H9 (cell line): ENCODE data around the gene LRIG3. TPM values are rescaled to one million over a fixed set of nuclear protein-coding genes. Genes with fewer than 3 reads are reported as not detected.

Experiments
- DNase-seq: peaks from one replicate; pipeline ENCODE4 v3.0.0-alpha.2; 2017
- H2AFZ ChIP-seq: one replicate; pipeline ENCODE4 v1.6.1; 2013; ENCODE audit warnings: mild to moderate bottlenecking, low read length, control low read depth, moderate library complexity
- H2AK5ac ChIP-seq: 2 replicates; pipeline ENCODE4 v1.6.1; 2013; ENCODE audit warnings: low read length, control low read depth, mixed read lengths; ENCODE audit not compliant: insufficient read length
- H2BK120ac ChIP-seq: one replicate; pipeline ENCODE4 v1.6.1; 2013; ENCODE audit warnings: low read depth, mild to moderate bottlenecking, low read length, control low read depth, inconsistent platforms; ENCODE audit not compliant: poor library complexity, severe bottlenecking
- H2BK12ac ChIP-seq: 2 replicates; pipeline ENCODE4 v1.6.1; 2013; ENCODE audit warnings: low read length, control low read depth, mixed read lengths, low read depth; ENCODE audit not compliant: insufficient read length
- H2BK15ac ChIP-seq: 2 replicates; pipeline ENCODE4 v1.6.1; 2013; ENCODE audit warnings: low read depth, low read length, control low read depth
- H2BK20ac ChIP-seq: one replicate; pipeline ENCODE4 v1.6.1; 2013; ENCODE audit warnings: low read depth, mild to moderate bottlenecking, low read length, control low read depth, inconsistent platforms; ENCODE audit not compliant: poor library complexity, severe bottlenecking
- H2BK5ac ChIP-seq: 2 replicates; pipeline ENCODE4 v1.6.1; 2013; ENCODE audit warnings: low read length, control low read depth, mixed read lengths; ENCODE audit not compliant: insufficient read length
- H3K14ac ChIP-seq: 2 replicates; pipeline ENCODE4 v1.6.1; 2013; ENCODE audit warnings: low read length, control low read depth; ENCODE audit not compliant: insufficient read depth
- H3K18ac ChIP-seq: 2 replicates; pipeline ENCODE4 v1.6.1; 2013; ENCODE audit warnings: low read depth, mild to moderate bottlenecking, mixed read lengths, low read length, control low read depth; ENCODE audit not compliant: insufficient read length
- H3K23ac ChIP-seq: 2 replicates; pipeline ENCODE4 v1.6.1; 2013; ENCODE audit warnings: low read length, control low read depth, mixed read lengths, low read depth; ENCODE audit not compliant: insufficient read length
- H3K23me2 ChIP-seq: 2 replicates; pipeline ENCODE4 v1.6.1; 2013; ENCODE audit warnings: low read depth, mild to moderate bottlenecking, mixed read lengths, low read length, control low read depth; ENCODE audit not compliant: insufficient read length, poor library complexity, severe bottlenecking
- H3K27ac ChIP-seq: 2 replicates; pipeline ENCODE4 v1.5.1; 2013; ENCODE audit warnings: low read length, control low read depth, mixed read lengths, low read depth; ENCODE audit not compliant: insufficient read length
- H3K27me3 ChIP-seq: 2 replicates; pipeline ENCODE4 v1.6.1; 2013; ENCODE audit warnings: low read length, control low read depth, inconsistent platforms; ENCODE audit not compliant: insufficient read depth
- H3K4ac ChIP-seq: 2 replicates; pipeline ENCODE4 v1.6.1; 2013; ENCODE audit warnings: low read depth, mild to moderate bottlenecking, control low read depth, inconsistent platforms, low read length, moderate library complexity
- H3K4me1 ChIP-seq: 2 replicates; pipeline ENCODE4 v1.6.1; 2013; ENCODE audit warnings: low read length, control low read depth, inconsistent platforms; ENCODE audit not compliant: insufficient read depth
- H3K4me2 ChIP-seq: 2 replicates; pipeline ENCODE4 v1.6.1; 2013; ENCODE audit warnings: low read length, control low read depth, mixed read lengths; ENCODE audit not compliant: insufficient read length, insufficient read depth
- H3K56ac ChIP-seq: 2 replicates; pipeline ENCODE4 v1.6.1; 2013; ENCODE audit warnings: low read depth, mild to moderate bottlenecking, mixed read lengths, low read length, control low read depth; ENCODE audit not compliant: insufficient read length
- H3K79me1 ChIP-seq: 2 replicates; pipeline ENCODE4 v1.6.1; 2013; ENCODE audit warnings: low read depth, mild to moderate bottlenecking, moderate library complexity, low read length, control low read depth, inconsistent platforms; ENCODE audit not compliant: insufficient read depth, poor library complexity, severe bottlenecking
- H3K79me2 ChIP-seq: 2 replicates; pipeline ENCODE4 v1.6.1; 2013; ENCODE audit warnings: low read length, control low read depth, inconsistent platforms; ENCODE audit not compliant: insufficient read depth
- H3K9ac ChIP-seq: 2 replicates; pipeline ENCODE4 v1.6.1; 2013; ENCODE audit warnings: low read length, control low read depth, mixed read lengths; ENCODE audit not compliant: insufficient read length; ENCODE audit errors: extremely low read depth
- H3K9me3 ChIP-seq: one replicate; pipeline ENCODE4 v1.6.1; 2013; ENCODE audit warnings: low read depth, low read length, inconsistent platforms; ENCODE audit not compliant: control insufficient read depth
- H3T11ph ChIP-seq: one replicate; pipeline ENCODE4 v1.6.1; 2013; ENCODE audit warnings: mild to moderate bottlenecking, low read length, control low read depth, inconsistent platforms
- H4K20me1 ChIP-seq: one replicate; pipeline ENCODE4 v1.6.1; 2013; ENCODE audit not compliant: control insufficient read depth, insufficient read length, insufficient read depth
- H4K5ac ChIP-seq: 2 replicates; pipeline ENCODE4 v1.6.1; 2013; ENCODE audit warnings: low read depth, mild to moderate bottlenecking, mixed read lengths, low read length, control low read depth; ENCODE audit not compliant: insufficient read length
- H4K8ac ChIP-seq: replicated peaks from 2 replicates; pipeline ENCODE4 v1.6.1; 2013; ENCODE audit warnings: low read length, control low read depth, mixed read lengths, low read depth; ENCODE audit not compliant: insufficient read length
- H4K91ac ChIP-seq: 2 replicates; pipeline ENCODE4 v1.6.1; 2013; ENCODE audit warnings: low read depth, mild to moderate bottlenecking, moderate library complexity, mixed read lengths, low read length, control low read depth; ENCODE audit not compliant: insufficient read length
- H3K27ac Mint-ChIP-seq, 3 experiments: 2 replicates in 2 of 3; 3 replicates in 1 of 3; pipeline ENCODE4 v1.8.0; 2020 to 2021; ENCODE audit warnings: mixed read lengths in 3 of 3, mild to moderate bottlenecking in 1 of 3, moderate library complexity in 1 of 3
- H3K27me3 Mint-ChIP-seq: 2 replicates; pipeline ENCODE4 v1.8.0; 2021; ENCODE audit warnings: low read depth, mild to moderate bottlenecking, moderate library complexity, mixed read lengths
- H3K36me3 Mint-ChIP-seq, 3 experiments: 2 replicates in 2 of 3; 3 replicates in 1 of 3; pipeline ENCODE4 v1.8.0; 2020 to 2021; ENCODE audit warnings: low read depth in 3 of 3, mixed read lengths in 3 of 3; ENCODE audit not compliant: insufficient read depth in 1 of 3
- H3K4me1 Mint-ChIP-seq, 2 experiments: 2 replicates each; pipeline ENCODE4 v1.8.0; 2020; ENCODE audit warnings: mixed read lengths in 2 of 2
- H3K4me3 Mint-ChIP-seq, 2 experiments: 2 replicates in 1 of 2; 3 replicates in 1 of 2; pipeline ENCODE4 v1.8.0; 2020 to 2021; ENCODE audit warnings: mild to moderate bottlenecking in 2 of 2, mixed read lengths in 2 of 2, moderate library complexity in 1 of 2
- H3K9me3 Mint-ChIP-seq, 2 experiments: 2 replicates in 1 of 2; 3 replicates in 1 of 2; pipeline ENCODE4 v1.8.0; 2020; ENCODE audit warnings: mild to moderate bottlenecking in 2 of 2, mixed read lengths in 2 of 2, moderate library complexity in 1 of 2
- WGBS: extraction: QIAGEN DNeasy Blood & Tissue Kit; methylation state at CpG from one replicate; pipeline ENCODE4 v1.1.7; 2013; ENCODE audit warnings: missing lambda C conversion rate, low lambda C conversion rate, mixed read lengths; ENCODE audit not compliant: insufficient read length; ENCODE audit errors: extremely low coverage; 5-methylcytosine and 5-hydroxymethylcytosine counted together
- total RNA-seq: library from RNA; stranded (reverse); gene quantifications from 2 replicates; pipeline ENCODE4 v1.2.1, GENCODE V29; 2021
- TF ChIP-seq, protein P1 (sequence below): fragments of 200-600 bp; sonication (generic); conservative IDR thresholded peaks from 3 replicates; pipeline ENCODE4 v1.8.0; 2021; ENCODE audit warnings: antibody characterized with exemption, mild to moderate bottlenecking

Gene LRIG3
- total RNA-seq, 1 experiment from 2014 or later, result 10.9 TPM

DNA sequence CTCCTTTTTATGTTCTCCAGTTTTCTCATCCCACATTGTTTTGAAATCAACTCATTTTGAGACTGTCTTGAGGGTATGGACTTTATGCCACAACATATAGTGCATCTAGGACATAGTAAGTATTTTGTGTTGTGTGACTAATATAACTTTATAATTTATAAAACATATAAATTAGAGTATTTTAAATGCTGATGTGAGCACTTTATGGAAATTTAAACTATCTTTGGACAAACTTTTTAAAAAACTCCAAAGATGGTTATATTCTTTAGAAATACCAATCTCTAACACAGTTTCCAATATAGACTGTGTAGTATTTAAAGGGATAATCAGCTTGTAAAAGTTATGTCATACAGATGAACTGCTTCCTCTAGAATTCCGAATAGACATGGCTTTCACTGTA is 87.4 kb downstream of the LRIG3 start:
- no peak overlapping the region for H3K56ac ChIP-seq
- no peak overlapping the region for H3K14ac ChIP-seq
- no peak overlapping the region for H4K5ac ChIP-seq
- DNase-seq, result no peak
- TF ChIP-seq, protein P1, sequence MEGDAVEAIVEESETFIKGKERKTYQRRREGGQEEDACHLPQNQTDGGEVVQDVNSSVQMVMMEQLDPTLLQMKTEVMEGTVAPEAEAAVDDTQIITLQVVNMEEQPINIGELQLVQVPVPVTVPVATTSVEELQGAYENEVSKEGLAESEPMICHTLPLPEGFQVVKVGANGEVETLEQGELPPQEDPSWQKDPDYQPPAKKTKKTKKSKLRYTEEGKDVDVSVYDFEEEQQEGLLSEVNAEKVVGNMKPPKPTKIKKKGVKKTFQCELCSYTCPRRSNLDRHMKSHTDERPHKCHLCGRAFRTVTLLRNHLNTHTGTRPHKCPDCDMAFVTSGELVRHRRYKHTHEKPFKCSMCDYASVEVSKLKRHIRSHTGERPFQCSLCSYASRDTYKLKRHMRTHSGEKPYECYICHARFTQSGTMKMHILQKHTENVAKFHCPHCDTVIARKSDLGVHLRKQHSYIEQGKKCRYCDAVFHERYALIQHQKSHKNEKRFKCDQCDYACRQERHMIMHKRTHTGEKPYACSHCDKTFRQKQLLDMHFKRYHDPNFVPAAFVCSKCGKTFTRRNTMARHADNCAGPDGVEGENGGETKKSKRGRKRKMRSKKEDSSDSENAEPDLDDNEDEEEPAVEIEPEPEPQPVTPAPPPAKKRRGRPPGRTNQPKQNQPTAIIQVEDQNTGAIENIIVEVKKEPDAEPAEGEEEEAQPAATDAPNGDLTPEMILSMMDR, result no peak
- peaks cover 0 to 8% (median 0%) of the 10 kb centered on the region in 3 experiments; a peak in 3 of 7 replicates for H3K36me3 Mint-ChIP-seq
- no peak overlapping the region for H2BK12ac ChIP-seq
- H3K27me3 Mint-ChIP-seq, result peaks cover 2% of the 10 kb centered on the region
- no peak overlapping the region for H2BK5ac ChIP-seq
- no peaks in the 10 kb centered on the region for H3K79me2 ChIP-seq
- no peaks in the 10 kb centered on the region for H3K27me3 ChIP-seq
- no peaks in the 10 kb centered on the region for H3K4me1 Mint-ChIP-seq
- H3K9me3 ChIP-seq, result no peaks in the 10 kb centered on the region
- no peak overlapping the region for H3K23ac ChIP-seq
- no peak overlapping the region for H3K27ac Mint-ChIP-seq
- H4K20me1 ChIP-seq, result no peaks in the 10 kb centered on the region
- no peak overlapping the region for H3K27ac ChIP-seq
- H2BK20ac ChIP-seq, result no peak overlapping the region
- no peak overlapping the region for H4K91ac ChIP-seq
- no peak overlapping the region for H2BK120ac ChIP-seq
- no peak overlapping the region for H4K8ac ChIP-seq
- H3K23me2 ChIP-seq, result no peaks in the 10 kb centered on the region
- H3K4ac ChIP-seq, result no peak overlapping the region
- no peak overlapping the region for H2AFZ ChIP-seq
- H3K4me3 Mint-ChIP-seq, result no peak overlapping the region
- no peaks in the 10 kb centered on the region for H3K79me1 ChIP-seq
- no peak overlapping the region for H3K18ac ChIP-seq
- WGBS, result no CpG with 5 or more reads among the region's 1 CpG
- H3K4me2 ChIP-seq, result no peak overlapping the region
- no peak overlapping the region for H3T11ph ChIP-seq
- H2BK15ac ChIP-seq, result no peak overlapping the region
- no peaks in the 10 kb centered on the region for H3K4me1 ChIP-seq
- no peak overlapping the region for H2AK5ac ChIP-seq
- H3K9me3 Mint-ChIP-seq, result peaks cover 8% of the 10 kb centered on the region in 2 experiments; a peak in 4 of 5 replicates
- H3K9ac ChIP-seq, result no peak overlapping the region
